Measurements from ENCODE around the gene CPSF7.
A peak's percentile ranks its signal among the peaks of the same experiment; 100 is the strongest.

CPSF7 gene

GRCh38 chr11:61429691-61430582, at the start of gene CPSF7, which contains the start of gene SDHAF2:
Gene CPSF7 (minus strand): TSS chr11:61429975. CDS start chr11:61429235, 740 bp downstream.
Gene SDHAF2 (plus strand): TSS chr11:61430124. CDS start chr11:61430147, 23 bp downstream.
- peak within 1 kb of the TSS; percentile 94 for H3K27ac ChIP-seq (ENCODE audit: low read length)

GRCh38 chr11:61477727-61478148, 48.0 kb upstream of the CPSF7 start:
- Histone ChIP-seq H3K36me3 (replicated peaks; ENCODE audit: insufficient read depth, low read length) (no peaks in the 10 kb centered on the region), H3K9ac (ENCODE audit: low read length) (no peak overlapping the region), H3K9me2 (replicated peaks; ENCODE audit: insufficient read depth, low read length) (no peaks in the 10 kb centered on the region), H3K9me3 (replicated peaks; ENCODE audit: insufficient read depth, low read length) (no peaks in the 10 kb centered on the region), H4K20me1 (ENCODE audit: insufficient read depth, low read length) (no peaks in the 10 kb centered on the region), H3K4me3 (ENCODE audit: low read length) (no peak overlapping the region), H3K79me2 (ENCODE audit: low read length) (no peaks in the 10 kb centered on the region), H3F3A (ENCODE audit: insufficient read depth, low read length) (no peaks in the 10 kb centered on the region), H2AFZ (ENCODE audit: low read length) (no peak overlapping the region), H3K27me3 (replicated peaks; ENCODE audit: insufficient read depth, low read length) (peaks cover 42% of the 10 kb centered on the region), H3K27ac (ENCODE audit: low read length) (no peak overlapping the region), H3K4me2 (ENCODE audit: low read depth, low read length) (0 out of 2 replicates have a peak overlapping the region, but pooled peaks have one; percentile 13), H3K4me1 (ENCODE audit: low read length) (no peaks in the 10 kb centered on the region)
- TF ChIP-seq EZH2phosphoT487 (IDR thresholded peaks at IDR 0.05; ENCODE audit: low read length) (no peak), CTCF (IDR thresholded peaks at IDR 0.05; ENCODE audit: low read length) (peak; percentile 90), EZH2 (optimal IDR thresholded peaks at IDR 0.05; ENCODE audit: low read depth, low read length) (no peak)
- DNase-seq: peak; percentile 33

More at GRCh38 chr11:61429691-61430582, at the start of gene CPSF7, which contains the start of gene SDHAF2:
- peak; percentile 97 for DNase-seq
- H3K79me2 ChIP-seq (ENCODE audit: low read length): peaks cover 94% of the 10 kb centered on the region
- peak within 1 kb of the TSS; percentile 80 for H2AFZ ChIP-seq (ENCODE audit: low read length)
- H4K20me1 ChIP-seq (ENCODE audit: insufficient read depth, low read length): no peaks in the 10 kb centered on the region
- H3K4me2 ChIP-seq (ENCODE audit: low read depth, low read length): peak within 1 kb of the TSS; percentile 82
- peak within 1 kb of the TSS; percentile 99 for H3K9ac ChIP-seq (ENCODE audit: low read length)
- H3K36me3 ChIP-seq (replicated peaks; ENCODE audit: insufficient read depth, low read length): peaks cover 17% of the 10 kb centered on the region; the same call in 1 of the 2 replicates
- TF ChIP-seq CTCF (IDR thresholded peaks at IDR 0.05; ENCODE audit: low read length): no peak
- TF ChIP-seq EZH2 (optimal IDR thresholded peaks at IDR 0.05; ENCODE audit: low read depth, low read length): no peak
- no peak for TF ChIP-seq EZH2phosphoT487 (IDR thresholded peaks at IDR 0.05; ENCODE audit: low read length)
- peaks cover 12% of the 10 kb centered on the region for H3K4me1 ChIP-seq (ENCODE audit: low read length)
- H3K4me3 ChIP-seq (ENCODE audit: low read length): peak within 1 kb of the TSS; percentile 93
- 0 out of 2 replicates have a peak, but pooled peaks cover 4% of the 10 kb centered on the region for H3F3A ChIP-seq (ENCODE audit: insufficient read depth, low read length)
- no peaks in the 10 kb centered on the region for H3K27me3 ChIP-seq (replicated peaks; ENCODE audit: insufficient read depth, low read length)
- H3K9me2 ChIP-seq (replicated peaks; ENCODE audit: insufficient read depth, low read length): no peaks in the 10 kb centered on the region
- no peaks in the 10 kb centered on the region for H3K9me3 ChIP-seq (replicated peaks; ENCODE audit: insufficient read depth, low read length)

- no peak overlapping the region for H3K9ac ChIP-seq (ENCODE audit: low read length)
- no peak overlapping the region for H3K27ac ChIP-seq (ENCODE audit: low read length)
- no peaks in the 10 kb centered on the region for H3K4me1 ChIP-seq (ENCODE audit: low read length)
- no peaks in the 10 kb centered on the region for H3K9me3 ChIP-seq (replicated peaks; ENCODE audit: insufficient read depth, low read length)
- no peak overlapping the region for H2AFZ ChIP-seq (ENCODE audit: low read length)
- no peaks in the 10 kb centered on the region for H3F3A ChIP-seq (ENCODE audit: insufficient read depth, low read length)
- no peaks in the 10 kb centered on the region for H3K79me2 ChIP-seq (ENCODE audit: low read length)
- no peaks in the 10 kb centered on the region for H3K9me2 ChIP-seq (replicated peaks; ENCODE audit: insufficient read depth, low read length)
- H3K27me3 ChIP-seq (replicated peaks; ENCODE audit: insufficient read depth, low read length): peaks cover 36% of the 10 kb centered on the region
- no peak for DNase-seq
- H3K36me3 ChIP-seq (replicated peaks; ENCODE audit: insufficient read depth, low read length): no peaks in the 10 kb centered on the region
- H3K4me2 ChIP-seq (ENCODE audit: low read depth, low read length): no peak overlapping the region
- no peak overlapping the region for H3K4me3 ChIP-seq (ENCODE audit: low read length)
- no peaks in the 10 kb centered on the region for H4K20me1 ChIP-seq (ENCODE audit: insufficient read depth, low read length)
- TF ChIP-seq CTCF (IDR thresholded peaks at IDR 0.05; ENCODE audit: low read length) (no peak), EZH2 (optimal IDR thresholded peaks at IDR 0.05; ENCODE audit: low read depth, low read length) (no peak), EZH2phosphoT487 (IDR thresholded peaks at IDR 0.05; ENCODE audit: low read length) (no peak)
Observed at GRCh38 chr11:61477126-61477525, 47.4 kb upstream of the CPSF7 start.
